ENCODE results near the gene SDCCAG8. TPM values are rescaled to one million over a fixed set of nuclear protein-coding genes. Genes with fewer than 3 reads are reported as not detected.

The SDCCAG8 gene
- total RNA-seq, 4 donors from 2014 or later: 30.3 to 131 (median 55.4) TPM

GRCh38 chr1:243539636-243540035, 283.8 kb downstream of the SDCCAG8 start:
- Histone ChIP-seq H3K27me3 (no peaks in the 10 kb centered on the region), H3K27ac (no peak overlapping the region), H3K4me1 (no peaks in the 10 kb centered on the region), H3K4me3 (no peak overlapping the region), H3K36me3 (no peaks in the 10 kb centered on the region), H3K9me3 (no peaks in the 10 kb centered on the region)
- TF ChIP-seq, protein P1, sequence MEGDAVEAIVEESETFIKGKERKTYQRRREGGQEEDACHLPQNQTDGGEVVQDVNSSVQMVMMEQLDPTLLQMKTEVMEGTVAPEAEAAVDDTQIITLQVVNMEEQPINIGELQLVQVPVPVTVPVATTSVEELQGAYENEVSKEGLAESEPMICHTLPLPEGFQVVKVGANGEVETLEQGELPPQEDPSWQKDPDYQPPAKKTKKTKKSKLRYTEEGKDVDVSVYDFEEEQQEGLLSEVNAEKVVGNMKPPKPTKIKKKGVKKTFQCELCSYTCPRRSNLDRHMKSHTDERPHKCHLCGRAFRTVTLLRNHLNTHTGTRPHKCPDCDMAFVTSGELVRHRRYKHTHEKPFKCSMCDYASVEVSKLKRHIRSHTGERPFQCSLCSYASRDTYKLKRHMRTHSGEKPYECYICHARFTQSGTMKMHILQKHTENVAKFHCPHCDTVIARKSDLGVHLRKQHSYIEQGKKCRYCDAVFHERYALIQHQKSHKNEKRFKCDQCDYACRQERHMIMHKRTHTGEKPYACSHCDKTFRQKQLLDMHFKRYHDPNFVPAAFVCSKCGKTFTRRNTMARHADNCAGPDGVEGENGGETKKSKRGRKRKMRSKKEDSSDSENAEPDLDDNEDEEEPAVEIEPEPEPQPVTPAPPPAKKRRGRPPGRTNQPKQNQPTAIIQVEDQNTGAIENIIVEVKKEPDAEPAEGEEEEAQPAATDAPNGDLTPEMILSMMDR (IDR thresholded peaks at IDR 0.05): no peak
- no peak for TF ChIP-seq POLR2A (IDR thresholded peaks at IDR 0.05)
- DNase-seq: no peak

GRCh38 chr1:243542739-243543415, 287.0 kb downstream of the SDCCAG8 start:
- no peak overlapping the region for H3K27ac ChIP-seq
- H3K27me3 ChIP-seq: no peaks in the 10 kb centered on the region
- H3K4me1 ChIP-seq: no peaks in the 10 kb centered on the region

GRCh38 chr1:243543501-243543900, 287.7 kb downstream of the SDCCAG8 start:
- no peak for TF ChIP-seq POLR2A (IDR thresholded peaks at IDR 0.05)
- TF ChIP-seq, protein P1 (IDR thresholded peaks at IDR 0.05): no peak
- Histone ChIP-seq H3K36me3 (no peaks in the 10 kb centered on the region), H3K9me3 (no peaks in the 10 kb centered on the region), H3K4me1 (no peaks in the 10 kb centered on the region), H3K4me3 (no peak overlapping the region), H3K27ac (no peak overlapping the region), H3K27me3 (no peaks in the 10 kb centered on the region)
- no peak for DNase-seq

More at GRCh38 chr1:243542739-243543415, 287.0 kb downstream of the SDCCAG8 start:
- no peak overlapping the region for H3K4me3 ChIP-seq
- no peaks in the 10 kb centered on the region for H3K9me3 ChIP-seq
- H3K36me3 ChIP-seq: no peaks in the 10 kb centered on the region
- DNase-seq: no peak
- no peak for TF ChIP-seq POLR2A (IDR thresholded peaks at IDR 0.05)
- TF ChIP-seq, protein P1 (IDR thresholded peaks at IDR 0.05): no peak

- Histone ChIP-seq H3K4me1 (no peaks in the 10 kb centered on the region), H3K9me3 (no peaks in the 10 kb centered on the region), H3K27me3 (no peaks in the 10 kb centered on the region), H3K4me3 (no peak overlapping the region), H3K27ac (no peak overlapping the region), H3K36me3 (no peaks in the 10 kb centered on the region)
- no peak for TF ChIP-seq POLR2A (IDR thresholded peaks at IDR 0.05)
- TF ChIP-seq, protein P1 (IDR thresholded peaks at IDR 0.05): no peak
- no peak for DNase-seq
Measured at GRCh38 chr1:243546457-243546856, 290.6 kb downstream of the SDCCAG8 start.

- H3K36me3 ChIP-seq: no peaks in the 10 kb centered on the region
- DNase-seq: no peak
- TF ChIP-seq POLR2A (IDR thresholded peaks at IDR 0.05): no peak
- TF ChIP-seq, protein P1 (IDR thresholded peaks at IDR 0.05): no peak
- no peak overlapping the region for H3K27ac ChIP-seq
- no peaks in the 10 kb centered on the region for H3K4me1 ChIP-seq
- no peak overlapping the region for H3K4me3 ChIP-seq
- H3K27me3 ChIP-seq: no peaks in the 10 kb centered on the region
- no peaks in the 10 kb centered on the region for H3K9me3 ChIP-seq
Measured at GRCh38 chr1:243547891-243548290, 292.1 kb downstream of the SDCCAG8 start.

All from Peyer's patch (tissue), 4 donors.